Neural progenitor cell (in vitro differentiated cells): ENCODE data around the gene ULK3. TPM values are rescaled to one million over a fixed set of nuclear protein-coding genes. Genes with fewer than 3 reads are reported as not detected.

Experiments used
- DNase-seq: peaks from one replicate; pipeline ENCODE4 v3.0.0-alpha.2; 2016; ENCODE audit warnings: low spot score
- H2AFZ ChIP-seq: fragments of 200-600 bp; sonication (generic); replicated peaks from 2 replicates; pipeline ENCODE4 v1.6.1; 2016; ENCODE audit warnings: antibody characterized with exemption
- H3F3A ChIP-seq: fragments of 200-600 bp; sonication (generic); 2 replicates; pipeline ENCODE4 v1.6.1; 2016; ENCODE audit warnings: antibody characterized with exemption, low read depth
- H3K27ac ChIP-seq: fragments of 200-600 bp; sonication (generic); 2 replicates; pipeline ENCODE4 v1.5.1; 2016; ENCODE audit warnings: mild to moderate bottlenecking
- H3K27me3 ChIP-seq: fragments of 200-600 bp; sonication (generic); 2 replicates; pipeline ENCODE4 v1.6.1; 2016; ENCODE audit warnings: mild to moderate bottlenecking, moderate library complexity
- H3K36me3 ChIP-seq: fragments of 200-600 bp; sonication (generic); 2 replicates; pipeline ENCODE4 v1.5.1; 2016
- H3K4me1 ChIP-seq: fragments of 200-600 bp; sonication (generic); 2 replicates; pipeline ENCODE4 v1.6.1; 2016; ENCODE audit warnings: mixed run types
- H3K4me2 ChIP-seq: fragments of 200-600 bp; sonication (generic); 2 replicates; pipeline ENCODE4 v1.6.1; 2016
- H3K4me3 ChIP-seq: fragments of 200-600 bp; sonication (generic); 2 replicates; pipeline ENCODE4 v1.5.1; 2016
- H3K79me2 ChIP-seq: fragments of 200-600 bp; sonication (generic); 2 replicates; pipeline ENCODE4 v1.6.1; 2016; ENCODE audit warnings: low read depth
- H3K9ac ChIP-seq: fragments of 200-600 bp; sonication (generic); 2 replicates; pipeline ENCODE4 v1.6.1; 2016
- H3K9me3 ChIP-seq: fragments of 200-600 bp; sonication (generic); 2 replicates; pipeline ENCODE4 v1.5.1; 2016; ENCODE audit warnings: low read depth
- H4K20me1 ChIP-seq: fragments of 200-600 bp; sonication (generic); 2 replicates; pipeline ENCODE4 v1.6.1; 2016; ENCODE audit warnings: low read depth
- H3K27ac Mint-ChIP-seq: 3 replicates; pipeline ENCODE4 v1.8.0; 2021; ENCODE audit warnings: mixed read lengths
- H3K27me3 Mint-ChIP-seq: 2 replicates; pipeline ENCODE4 v1.8.0; 2022; ENCODE audit warnings: low read depth, mild to moderate bottlenecking, inconsistent platforms, moderate library complexity, mixed read lengths; ENCODE audit not compliant: insufficient read depth
- H3K36me3 Mint-ChIP-seq: 3 replicates; pipeline ENCODE4 v1.8.0; 2021; ENCODE audit warnings: mixed read lengths
- H3K4me1 Mint-ChIP-seq: 3 replicates; pipeline ENCODE4 v1.8.0; 2021; ENCODE audit warnings: mixed read lengths
- H3K4me3 Mint-ChIP-seq: 3 replicates; pipeline ENCODE4 v1.8.0; 2021; ENCODE audit warnings: mild to moderate bottlenecking, moderate library complexity, mixed read lengths
- H3K9me3 Mint-ChIP-seq: 3 replicates; pipeline ENCODE4 v1.8.0; 2020; ENCODE audit warnings: mixed read lengths
- EZH2 ChIP-seq: fragments of 200-600 bp; sonication (generic); IDR thresholded peaks from 2 replicates; pipeline ENCODE4 v1.6.1; 2017; ENCODE audit warnings: antibody characterized with exemption, mild to moderate bottlenecking, moderate library complexity
- EZH2phosphoT487 ChIP-seq: fragments of 200-600 bp; sonication (generic); IDR thresholded peaks from 2 replicates; pipeline ENCODE4 v1.6.1; 2017; ENCODE audit warnings: antibody characterized with exemption
- total RNA-seq: library from RNA; depleted of rRNA; stranded (reverse); fragments of >200 nt; gene quantifications from 2 replicates; pipeline ENCODE4 v1.2.3, GENCODE V29; 2015; ENCODE audit warnings: low replicate concordance
- TF ChIP-seq, protein P1 (sequence below): fragments of 200-600 bp; sonication (generic); IDR thresholded peaks from 2 replicates; pipeline ENCODE4 v1.5.1; 2017; ENCODE audit warnings: antibody characterized with exemption, mild to moderate bottlenecking

Gene ULK3
- total RNA-seq, 1 donor from 2014 or later = 22.7 TPM

DNA sequence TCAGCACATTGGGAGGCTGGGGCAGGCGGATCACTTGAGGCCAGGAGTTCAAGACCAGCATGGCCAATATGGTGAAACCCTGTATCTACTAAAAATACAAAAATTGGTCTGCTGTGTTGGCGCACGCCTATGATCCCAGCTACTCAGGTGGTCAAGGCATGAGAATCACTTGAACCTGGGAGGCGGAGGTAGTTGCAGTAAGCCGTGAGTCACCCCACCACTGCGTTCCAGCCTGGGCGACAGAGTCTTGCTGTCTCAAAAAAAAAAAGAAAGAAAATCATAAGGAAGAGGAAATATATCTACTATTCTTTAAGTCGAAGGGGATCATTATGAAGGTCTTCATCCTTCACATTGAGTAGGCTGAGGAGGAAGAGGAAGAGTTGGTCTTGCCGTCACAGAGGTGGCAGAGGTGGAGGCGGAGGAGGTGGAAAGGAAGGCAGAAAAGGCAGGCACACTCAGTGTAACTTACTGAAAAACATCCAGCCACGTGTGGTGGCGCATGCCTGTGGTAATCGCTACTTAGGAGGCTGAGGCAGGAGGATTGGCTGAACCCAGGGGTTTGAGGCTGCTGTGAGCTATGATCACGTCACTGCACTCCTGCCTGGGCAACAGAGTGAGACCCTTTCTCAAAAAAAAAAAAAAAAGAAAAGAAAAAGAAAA is 46.9 kb downstream of the ULK3 start:
- TF ChIP-seq EZH2 = no peak
- TF ChIP-seq EZH2phosphoT487 = no peak
- TF ChIP-seq, protein P1, sequence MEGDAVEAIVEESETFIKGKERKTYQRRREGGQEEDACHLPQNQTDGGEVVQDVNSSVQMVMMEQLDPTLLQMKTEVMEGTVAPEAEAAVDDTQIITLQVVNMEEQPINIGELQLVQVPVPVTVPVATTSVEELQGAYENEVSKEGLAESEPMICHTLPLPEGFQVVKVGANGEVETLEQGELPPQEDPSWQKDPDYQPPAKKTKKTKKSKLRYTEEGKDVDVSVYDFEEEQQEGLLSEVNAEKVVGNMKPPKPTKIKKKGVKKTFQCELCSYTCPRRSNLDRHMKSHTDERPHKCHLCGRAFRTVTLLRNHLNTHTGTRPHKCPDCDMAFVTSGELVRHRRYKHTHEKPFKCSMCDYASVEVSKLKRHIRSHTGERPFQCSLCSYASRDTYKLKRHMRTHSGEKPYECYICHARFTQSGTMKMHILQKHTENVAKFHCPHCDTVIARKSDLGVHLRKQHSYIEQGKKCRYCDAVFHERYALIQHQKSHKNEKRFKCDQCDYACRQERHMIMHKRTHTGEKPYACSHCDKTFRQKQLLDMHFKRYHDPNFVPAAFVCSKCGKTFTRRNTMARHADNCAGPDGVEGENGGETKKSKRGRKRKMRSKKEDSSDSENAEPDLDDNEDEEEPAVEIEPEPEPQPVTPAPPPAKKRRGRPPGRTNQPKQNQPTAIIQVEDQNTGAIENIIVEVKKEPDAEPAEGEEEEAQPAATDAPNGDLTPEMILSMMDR = no peak
- Histone ChIP-seq H3K27me3 (no peaks in the 10 kb centered on the region), H3K36me3 (no peaks in the 10 kb centered on the region), H3K27ac (no peak overlapping the region), H2AFZ (no peak overlapping the region), H4K20me1 (peaks cover 91% of the 10 kb centered on the region), H3K9me3 (no peaks in the 10 kb centered on the region), H3K4me2 (no peak overlapping the region), H3K9ac (no peak overlapping the region), H3K79me2 (peaks cover 20% of the 10 kb centered on the region), H3K4me1 (peaks cover 8% of the 10 kb centered on the region), H3F3A (no peaks in the 10 kb centered on the region), H3K4me3 (no peak overlapping the region)
- Mint-ChIP-seq H3K27ac (no peak overlapping the region), H3K27me3 (peaks cover 2% of the 10 kb centered on the region), H3K9me3 (no peaks in the 10 kb centered on the region), H3K36me3 (peaks cover 2% of the 10 kb centered on the region), H3K4me3 (no peak overlapping the region), H3K4me1 (peaks cover 22% of the 10 kb centered on the region)
- no peak for DNase-seq

GRCh38 chr15:74794970-74795349 is 48.0 kb downstream of the ULK3 start:
- Histone ChIP-seq H2AFZ (no peak overlapping the region), H3K4me3 (no peak overlapping the region)
- H3K27me3 Mint-ChIP-seq = peaks cover 2% of the 10 kb centered on the region

GRCh38 chr15:74794248-74794969 is 48.5 kb downstream of the ULK3 start:
- peaks cover 27% of the 10 kb centered on the region for H3K4me1 Mint-ChIP-seq

More at GRCh38 chr15:74794970-74795349, 48.0 kb downstream of the ULK3 start:
- no peak overlapping the region for H3K4me2 ChIP-seq
- Mint-ChIP-seq H3K4me1 (peaks cover 24% of the 10 kb centered on the region), H3K36me3 (peaks cover 2% of the 10 kb centered on the region), H3K9me3 (no peaks in the 10 kb centered on the region), H3K27ac (peak overlapping the region; percentile 63), H3K4me3 (no peak overlapping the region)
- no peak overlapping the region for H3K9ac ChIP-seq
- H3K27ac ChIP-seq = no peak overlapping the region
- no peaks in the 10 kb centered on the region for H3K36me3 ChIP-seq
- H3K79me2 ChIP-seq = peaks cover 32% of the 10 kb centered on the region
- TF ChIP-seq EZH2phosphoT487 (no peak), EZH2 (no peak)
- TF ChIP-seq, protein P1 = no peak
- no peaks in the 10 kb centered on the region for H3K27me3 ChIP-seq
- no peaks in the 10 kb centered on the region for H3F3A ChIP-seq
- peaks cover 94% of the 10 kb centered on the region for H4K20me1 ChIP-seq
- H3K4me1 ChIP-seq = peaks cover 8% of the 10 kb centered on the region
- no peak for DNase-seq
- H3K9me3 ChIP-seq = no peaks in the 10 kb centered on the region

More at GRCh38 chr15:74794248-74794969, 48.5 kb downstream of the ULK3 start:
- Histone ChIP-seq H3K27ac (no peak overlapping the region), H3F3A (no peaks in the 10 kb centered on the region), H3K9ac (no peak overlapping the region), H3K27me3 (no peaks in the 10 kb centered on the region), H3K4me1 (peaks cover 8% of the 10 kb centered on the region), H3K9me3 (no peaks in the 10 kb centered on the region), H3K4me3 (no peak overlapping the region), H3K79me2 (peaks cover 37% of the 10 kb centered on the region), H3K36me3 (no peaks in the 10 kb centered on the region), H2AFZ (no peak overlapping the region), H3K4me2 (no peak overlapping the region), H4K20me1 (peaks cover 94% of the 10 kb centered on the region)
- peaks cover 2% of the 10 kb centered on the region for H3K36me3 Mint-ChIP-seq
- H3K27me3 Mint-ChIP-seq = peaks cover 2% of the 10 kb centered on the region
- no peak overlapping the region for H3K4me3 Mint-ChIP-seq
- DNase-seq = no peak
- no peaks in the 10 kb centered on the region for H3K9me3 Mint-ChIP-seq
- TF ChIP-seq EZH2 = no peak
- H3K27ac Mint-ChIP-seq = peak overlapping the region; percentile 63
